ENCODE results near the gene ACTN4.

Gene ACTN4

GRCh38 chr19:38691938-38692457 is 44.5 kb downstream of the ACTN4 start:
- peak; percentile 93 for DNase-seq (ENCODE audit: low read depth, low spot score)
- no peak overlapping the region for H3K4me3 ChIP-seq (ENCODE audit: low read depth, low read length)
- no peak for TF ChIP-seq CTCF (IDR thresholded peaks at IDR 0.05; ENCODE audit: low read depth, low read length)
- in situ Hi-C loops (cut with HindIII; ENCODE audit: low sequenced_read_pairs): no loop called here

- in situ Hi-C loops (cut with HindIII; ENCODE audit: low sequenced_read_pairs): no loop called here
- DNase-seq (ENCODE audit: low read depth, low spot score): no peak
- no peak for TF ChIP-seq CTCF (IDR thresholded peaks at IDR 0.05; ENCODE audit: low read depth, low read length)
- no peak overlapping the region for H3K4me3 ChIP-seq (ENCODE audit: low read depth, low read length)
Measured at GRCh38 chr19:38692458-38693379, 45.3 kb downstream of the ACTN4 start.

GRCh38 chr19:38693380-38694223 is 46.2 kb downstream of the ACTN4 start:
- H3K4me3 ChIP-seq (ENCODE audit: low read depth, low read length): no peak overlapping the region
- in situ Hi-C loops (cut with HindIII; ENCODE audit: low sequenced_read_pairs): no loop called here
- no peak for TF ChIP-seq CTCF (IDR thresholded peaks at IDR 0.05; ENCODE audit: low read depth, low read length)
- peak; percentile 88 for DNase-seq (ENCODE audit: low read depth, low spot score)

- DNase-seq (ENCODE audit: low read depth, low spot score): no peak
- in situ Hi-C loops (cut with HindIII; ENCODE audit: low sequenced_read_pairs): no loop called here
- no peak for TF ChIP-seq CTCF (IDR thresholded peaks at IDR 0.05; ENCODE audit: low read depth, low read length)
- no peak overlapping the region for H3K4me3 ChIP-seq (ENCODE audit: low read depth, low read length)
Measured at GRCh38 chr19:38695317-38695683, 47.9 kb downstream of the ACTN4 start.

GRCh38 chr19:38695832-38696728 is 48.6 kb downstream of the ACTN4 start:
- DNase-seq (ENCODE audit: low read depth, low spot score): no peak
- TF ChIP-seq CTCF (IDR thresholded peaks at IDR 0.05; ENCODE audit: low read depth, low read length): no peak
- in situ Hi-C loops (cut with HindIII; ENCODE audit: low sequenced_read_pairs): no loop called here
- H3K4me3 ChIP-seq (ENCODE audit: low read depth, low read length): no peak overlapping the region

GRCh38 chr19:38696729-38697055 is 49.2 kb downstream of the ACTN4 start:
- H3K4me3 ChIP-seq (ENCODE audit: low read depth, low read length): no peak overlapping the region
- no peak for DNase-seq (ENCODE audit: low read depth, low spot score)
- no peak for TF ChIP-seq CTCF (IDR thresholded peaks at IDR 0.05; ENCODE audit: low read depth, low read length)
- in situ Hi-C loops (cut with HindIII; ENCODE audit: low sequenced_read_pairs): no loop called here

All from astrocyte of the spinal cord (primary cell).